ENCODE measurements around the gene IGFL1.

GRCh38 chr19:46189971-46190888, 39.3 kb upstream of the IGFL1 start:
- TF ChIP-seq, protein P1, sequence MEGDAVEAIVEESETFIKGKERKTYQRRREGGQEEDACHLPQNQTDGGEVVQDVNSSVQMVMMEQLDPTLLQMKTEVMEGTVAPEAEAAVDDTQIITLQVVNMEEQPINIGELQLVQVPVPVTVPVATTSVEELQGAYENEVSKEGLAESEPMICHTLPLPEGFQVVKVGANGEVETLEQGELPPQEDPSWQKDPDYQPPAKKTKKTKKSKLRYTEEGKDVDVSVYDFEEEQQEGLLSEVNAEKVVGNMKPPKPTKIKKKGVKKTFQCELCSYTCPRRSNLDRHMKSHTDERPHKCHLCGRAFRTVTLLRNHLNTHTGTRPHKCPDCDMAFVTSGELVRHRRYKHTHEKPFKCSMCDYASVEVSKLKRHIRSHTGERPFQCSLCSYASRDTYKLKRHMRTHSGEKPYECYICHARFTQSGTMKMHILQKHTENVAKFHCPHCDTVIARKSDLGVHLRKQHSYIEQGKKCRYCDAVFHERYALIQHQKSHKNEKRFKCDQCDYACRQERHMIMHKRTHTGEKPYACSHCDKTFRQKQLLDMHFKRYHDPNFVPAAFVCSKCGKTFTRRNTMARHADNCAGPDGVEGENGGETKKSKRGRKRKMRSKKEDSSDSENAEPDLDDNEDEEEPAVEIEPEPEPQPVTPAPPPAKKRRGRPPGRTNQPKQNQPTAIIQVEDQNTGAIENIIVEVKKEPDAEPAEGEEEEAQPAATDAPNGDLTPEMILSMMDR (IDR thresholded peaks at IDR 0.05): no peak
- no peak for TF ChIP-seq ZFX (IDR thresholded peaks at IDR 0.05; ENCODE audit: borderline replicate concordance)
